Muscle layer of colon (tissue), 2 donors: ENCODE results near the gene ADCY10.
"Not testable (repeated sequence)": the region's sequence is repeated elsewhere in the genome, so short reads cannot be mapped to it uniquely, and the experiment has no call there.

Experiments used
- H3K27ac ChIP-seq: one replicate; pipeline ENCODE4 v1.7.0; 2013; ENCODE audit warnings: low read depth, mild to moderate bottlenecking, low read length, moderate library complexity
- H3K27me3 ChIP-seq, 2 donors: one replicate each; pipeline ENCODE4 v1.7.0; 2013; ENCODE audit warnings: low read length in 2 of 2, mild to moderate bottlenecking in 2 of 2; ENCODE audit not compliant: insufficient read depth in 2 of 2, control insufficient read depth in 1 of 2
- H3K36me3 ChIP-seq: one replicate; pipeline ENCODE4 v1.7.0; 2013; ENCODE audit warnings: mild to moderate bottlenecking, low read length; ENCODE audit not compliant: insufficient read depth
- H3K4me1 ChIP-seq: one replicate; pipeline ENCODE4 v1.7.0; 2013; ENCODE audit warnings: mild to moderate bottlenecking, low read length; ENCODE audit not compliant: insufficient read depth
- H3K4me3 ChIP-seq, 2 donors: one replicate each; pipeline ENCODE4 v1.7.0; 2013; ENCODE audit warnings: low read length in 2 of 2, low read depth in 1 of 2, mild to moderate bottlenecking in 1 of 2, moderate library complexity in 1 of 2
- H3K9ac ChIP-seq: one replicate; pipeline ENCODE4 v1.7.0; 2013; ENCODE audit warnings: low read length
- H3K9me3 ChIP-seq: one replicate; pipeline ENCODE4 v1.7.0; 2013; ENCODE audit warnings: mild to moderate bottlenecking, low read length
- donor health status: abdominal sarcoma.
- donor health status: Adenocarcinoma of cecum.

Gene ADCY10

GRCh38 chr1:167837326-167837725, 76.6 kb downstream of the ADCY10 start:
- Histone ChIP-seq H3K27ac (no peak overlapping the region), H3K36me3 (no peaks in the 10 kb centered on the region), H3K4me3 (no peak overlapping the region), H3K4me1 (no peaks in the 10 kb centered on the region), H3K9me3 (no peaks in the 10 kb centered on the region), H3K9ac (no peak overlapping the region), H3K27me3 (no peaks in the 10 kb centered on the region)

GRCh38 chr1:167836197-167836596, 77.7 kb downstream of the ADCY10 start:
- H3K27ac ChIP-seq: no peak overlapping the region
- H3K4me1 ChIP-seq: no peaks in the 10 kb centered on the region
- H3K36me3 ChIP-seq: no peaks in the 10 kb centered on the region
- H3K27me3 ChIP-seq: no peaks in the 10 kb centered on the region
- H3K9ac ChIP-seq: no peak overlapping the region
- H3K4me3 ChIP-seq: no peak overlapping the region
- H3K9me3 ChIP-seq: no peaks in the 10 kb centered on the region

GRCh38 chr1:167833904-167834303, 80.0 kb downstream of the ADCY10 start:
- no peaks in the 10 kb centered on the region for H3K36me3 ChIP-seq
- no peaks in the 10 kb centered on the region for H3K27me3 ChIP-seq
- no peaks in the 10 kb centered on the region for H3K9me3 ChIP-seq
- H3K4me3 ChIP-seq: no peak overlapping the region
- H3K9ac ChIP-seq: no peak overlapping the region
- no peak overlapping the region for H3K27ac ChIP-seq
- no peaks in the 10 kb centered on the region for H3K4me1 ChIP-seq

GRCh38 chr1:167832693-167833092, 81.2 kb downstream of the ADCY10 start:
- no peak overlapping the region for H3K27ac ChIP-seq
- no peaks in the 10 kb centered on the region for H3K4me1 ChIP-seq
- H3K9me3 ChIP-seq: no peaks in the 10 kb centered on the region
- H3K4me3 ChIP-seq: no peak overlapping the region
- H3K36me3 ChIP-seq: no peaks in the 10 kb centered on the region
- H3K9ac ChIP-seq: no peak overlapping the region
- H3K27me3 ChIP-seq: no peaks in the 10 kb centered on the region

GRCh38 chr1:167830668-167831067, 83.3 kb downstream of the ADCY10 start:
- not testable (repeated sequence) for H3K4me1 ChIP-seq, H3K4me3 ChIP-seq, H3K27ac ChIP-seq, H3K27me3 ChIP-seq, H3K36me3 ChIP-seq, H3K9me3 ChIP-seq, H3K9ac ChIP-seq

- no peaks in the 10 kb centered on the region for H3K27me3 ChIP-seq
- no peaks in the 10 kb centered on the region for H3K4me1 ChIP-seq
- no peak overlapping the region for H3K4me3 ChIP-seq
- no peaks in the 10 kb centered on the region for H3K36me3 ChIP-seq
- H3K27ac ChIP-seq: no peak overlapping the region
- H3K9me3 ChIP-seq: no peaks in the 10 kb centered on the region
- no peak overlapping the region for H3K9ac ChIP-seq
Observed at GRCh38 chr1:167829868-167830267, 84.1 kb downstream of the ADCY10 start.

- H3K4me1 ChIP-seq: no peaks in the 10 kb centered on the region
- H3K9me3 ChIP-seq: no peaks in the 10 kb centered on the region
- no peak overlapping the region for H3K4me3 ChIP-seq
- H3K27ac ChIP-seq: no peak overlapping the region
- H3K9ac ChIP-seq: no peak overlapping the region
- no peaks in the 10 kb centered on the region for H3K27me3 ChIP-seq
- no peaks in the 10 kb centered on the region for H3K36me3 ChIP-seq
Observed at GRCh38 chr1:167826127-167826526, 87.8 kb downstream of the ADCY10 start.

- no peaks in the 10 kb centered on the region for H3K27me3 ChIP-seq
- no peaks in the 10 kb centered on the region for H3K9me3 ChIP-seq
- no peak overlapping the region for H3K27ac ChIP-seq
- no peak overlapping the region for H3K9ac ChIP-seq
- no peaks in the 10 kb centered on the region for H3K4me1 ChIP-seq
- no peaks in the 10 kb centered on the region for H3K36me3 ChIP-seq
- H3K4me3 ChIP-seq: no peak overlapping the region
Observed at GRCh38 chr1:167825419-167826079, 88.4 kb downstream of the ADCY10 start.

- no peaks in the 10 kb centered on the region for H3K4me1 ChIP-seq
- no peaks in the 10 kb centered on the region for H3K27me3 ChIP-seq
- H3K36me3 ChIP-seq: no peaks in the 10 kb centered on the region
- H3K4me3 ChIP-seq: no peak overlapping the region
- no peak overlapping the region for H3K27ac ChIP-seq
- no peaks in the 10 kb centered on the region for H3K9me3 ChIP-seq
- no peak overlapping the region for H3K9ac ChIP-seq
Observed at GRCh38 chr1:167824163-167824794, 89.7 kb downstream of the ADCY10 start.

GRCh38 chr1:167821969-167822685, 91.8 kb downstream of the ADCY10 start:
- no peaks in the 10 kb centered on the region for H3K4me1 ChIP-seq
- H3K9ac ChIP-seq: no peak overlapping the region
- no peak overlapping the region for H3K4me3 ChIP-seq
- no peaks in the 10 kb centered on the region for H3K36me3 ChIP-seq
- no peaks in the 10 kb centered on the region for H3K27me3 ChIP-seq
- H3K9me3 ChIP-seq: no peaks in the 10 kb centered on the region
- no peak overlapping the region for H3K27ac ChIP-seq

GRCh38 chr1:167821356-167821685, 92.6 kb downstream of the ADCY10 start:
- H3K27ac ChIP-seq: no peak overlapping the region

More at GRCh38 chr1:167821356-167821685, 92.6 kb downstream of the ADCY10 start:
- Histone ChIP-seq H3K9ac (no peak overlapping the region), H3K4me3 (no peak overlapping the region), H3K36me3 (no peaks in the 10 kb centered on the region), H3K9me3 (no peaks in the 10 kb centered on the region), H3K4me1 (no peaks in the 10 kb centered on the region), H3K27me3 (no peaks in the 10 kb centered on the region)
